NB4 (cell line): ENCODE results near the gene ADRM1.

Source experiments
- DNase-seq: peaks from one replicate; pipeline ENCODE4 v3.0.0; 2010; ENCODE audit warnings: low read depth
- H3K4me3 ChIP-seq: one replicate; pipeline ENCODE4 v1.5.1; 2011; ENCODE audit warnings: mild to moderate bottlenecking, low read depth, low read length, moderate library complexity
- CTCF ChIP-seq: IDR thresholded peaks from one replicate; pipeline ENCODE4 v1.5.1; 2012; ENCODE audit warnings: low read depth, low read length
- MYC ChIP-seq: IDR thresholded peaks from 2 replicates; pipeline ENCODE4 v1.6.1; 2011; ENCODE audit warnings: low read depth, low read length
- POLR2A ChIP-seq: IDR thresholded peaks from 2 replicates; pipeline ENCODE4 v1.6.1; 2011; ENCODE audit warnings: mild to moderate bottlenecking; ENCODE audit not compliant: insufficient read length; ENCODE audit errors: extremely low read depth
- TF ChIP-seq, protein P1 (sequence below): IDR thresholded peaks from 2 replicates; pipeline ENCODE4 v1.6.1; 2011; ENCODE audit warnings: low read depth, low read length

Gene ADRM1

DNA sequence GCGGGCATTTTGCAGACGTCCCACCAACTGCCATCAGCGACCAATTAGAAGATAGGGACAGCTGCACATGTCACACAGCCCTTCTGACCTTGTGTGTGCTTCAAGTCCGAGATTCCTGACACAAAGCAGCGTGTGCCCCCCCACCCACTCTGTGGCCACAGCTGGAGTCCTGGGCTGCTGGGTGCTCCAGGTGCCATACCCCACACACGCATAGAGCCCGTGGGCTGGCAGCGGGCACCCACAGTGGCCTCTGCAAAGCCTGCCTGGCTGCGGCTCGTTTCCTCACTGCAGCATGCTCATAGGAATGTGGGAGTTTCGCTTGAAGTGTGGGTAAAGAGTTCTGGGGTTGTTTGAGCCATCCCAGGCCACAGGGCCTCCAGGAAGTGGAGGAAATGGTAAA lies 2.5 kb upstream of the ADRM1 start:
- H3K4me3 ChIP-seq, result no peak overlapping the region
- DNase-seq, result no peak
- TF ChIP-seq POLR2A, result no peak
- TF ChIP-seq, protein P1, sequence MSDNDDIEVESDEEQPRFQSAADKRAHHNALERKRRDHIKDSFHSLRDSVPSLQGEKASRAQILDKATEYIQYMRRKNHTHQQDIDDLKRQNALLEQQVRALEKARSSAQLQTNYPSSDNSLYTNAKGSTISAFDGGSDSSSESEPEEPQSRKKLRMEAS, result no peak
- no peak for TF ChIP-seq MYC
- no peak for TF ChIP-seq CTCF

DNA sequence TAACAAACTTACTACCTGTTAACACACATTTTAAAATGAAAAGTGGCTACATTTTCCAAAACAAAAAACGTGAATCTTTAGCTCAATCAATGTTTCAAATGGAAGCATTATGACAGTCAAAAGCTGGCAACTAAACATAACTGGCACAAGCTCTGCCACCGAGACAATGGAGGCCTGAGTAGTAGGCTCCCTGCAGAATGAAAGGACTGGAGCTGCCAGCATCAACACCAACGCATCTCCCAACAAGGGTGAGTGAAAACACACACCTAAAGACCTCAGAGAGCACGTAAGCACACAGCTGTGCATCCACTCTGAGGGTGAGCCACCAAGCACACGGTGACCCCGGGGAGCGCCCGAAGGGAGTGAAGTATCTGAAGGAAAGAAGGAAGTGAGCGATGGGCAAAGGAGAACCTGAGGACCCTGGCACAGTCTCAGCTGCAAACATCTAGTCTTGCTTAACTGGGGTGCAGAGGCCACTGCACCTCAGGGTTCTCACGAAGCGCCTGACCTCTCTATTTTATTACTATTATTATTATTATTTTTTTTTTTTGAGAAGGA lies 1.6 kb upstream of the ADRM1 start:
- peak overlapping the region; percentile 62 for H3K4me3 ChIP-seq
- TF ChIP-seq, protein P1, result no peak
- TF ChIP-seq CTCF, result no peak
- TF ChIP-seq MYC, result no peak
- TF ChIP-seq POLR2A, result no peak
- DNase-seq, result peak; percentile 38

GRCh38 chr20:62301773-62302340 lies 940 bp upstream of the ADRM1 start:
- peak; percentile 98 for DNase-seq
- TF ChIP-seq MYC (peak; percentile 75), POLR2A (peak; percentile 21), CTCF (peak; percentile 92)
- TF ChIP-seq, protein P1, result peak; percentile 63; the same call in 1 of the 2 replicates
- peak overlapping the region; percentile 62 for H3K4me3 ChIP-seq

- peak overlapping the region; percentile 96 for H3K4me3 ChIP-seq
- TF ChIP-seq, protein P1, result no peak
- no peak for TF ChIP-seq POLR2A
- DNase-seq, result no peak
Measured at GRCh38 chr20:62303062-62303339, 204 bp downstream of the ADRM1 start.

DNA sequence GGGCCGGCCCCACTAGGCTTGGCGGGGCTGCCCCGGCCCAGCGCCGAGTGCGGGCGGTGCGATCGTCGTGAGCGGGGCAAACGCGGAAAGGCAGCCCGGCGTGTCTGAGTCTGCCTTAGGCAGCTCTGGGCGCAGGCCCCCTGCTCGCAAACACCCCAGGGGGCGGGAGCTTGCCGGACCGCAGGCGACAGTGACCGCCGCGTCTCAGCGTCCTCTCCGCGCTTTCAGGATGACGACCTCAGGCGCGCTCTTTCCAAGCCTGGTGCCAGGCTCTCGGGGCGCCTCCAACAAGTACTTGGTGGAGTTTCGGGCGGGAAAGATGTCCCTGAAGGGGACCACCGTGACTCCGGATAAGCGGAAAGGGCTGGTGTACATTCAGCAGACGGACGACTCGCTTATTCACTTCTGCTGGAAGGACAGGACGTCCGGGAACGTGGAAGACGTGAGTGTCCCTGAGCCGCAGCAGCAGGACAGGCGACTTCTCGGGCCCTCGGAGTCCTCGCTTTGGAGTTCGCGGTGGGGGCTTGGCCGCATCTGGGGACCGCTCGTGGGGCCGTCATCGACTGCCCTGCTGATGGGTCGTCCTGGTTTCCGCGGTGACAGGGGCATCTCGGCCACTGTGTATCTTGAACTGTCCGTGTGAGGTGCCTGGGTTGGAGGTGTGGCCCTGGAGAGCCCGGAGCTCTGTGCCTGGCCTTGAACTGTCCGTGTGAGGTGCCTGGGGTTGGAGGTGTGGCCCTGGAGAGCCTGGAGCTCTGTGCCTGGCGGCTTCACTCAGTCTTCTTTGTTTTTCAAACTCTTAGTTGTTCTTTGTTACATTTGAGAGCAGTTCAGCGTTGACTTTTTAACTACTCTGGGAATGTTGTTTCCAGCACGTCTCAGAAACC lies 786 bp downstream of the ADRM1 start:
- TF ChIP-seq POLR2A (no peak), MYC (no peak), CTCF (no peak)
- TF ChIP-seq, protein P1, result no peak
- DNase-seq, result peak; percentile 60
- peak overlapping the region; percentile 96 for H3K4me3 ChIP-seq
